RWPE1 (cell line): ENCODE measurements around the gene MAP1B.

Experiments used
- CTCF ChIA-PET: fragments of 350-600 bp; sonication (Branson Sonifier 250); formaldehyde crosslinking; extraction: SDS; loops from one replicate; lab custom pipeline; 2021; lab: Yijun Ruan, JAX
- POLR2A ChIA-PET: fragments of 400-600 bp; formaldehyde crosslinking; extraction: SDS; loops from one replicate; lab custom pipeline; 2020; ENCODE audit warnings: antibody characterized with exemption; ENCODE audit not compliant: low non-redundant PET; lab: Yijun Ruan, JAX
- DNase-seq: peaks from one replicate; pipeline ENCODE4 v3.0.0; 2012; ENCODE audit warnings: low spot score
- H3K27ac ChIP-seq: fragments of 450-650 bp; 2 replicates; pipeline ENCODE4 v1.5.1; 2017
- CTCF ChIP-seq: fragments of 450-650 bp; conservative IDR thresholded peaks from 2 replicates; pipeline ENCODE4 v1.5.1; 2017; ENCODE audit warnings: low read depth, mild to moderate bottlenecking

MAP1B gene

GRCh38 chr5:72115296-72115695 is 8.0 kb downstream of the MAP1B start:
- no peak for TF ChIP-seq CTCF
- ChIA-PET POLR2A (no interaction called here), CTCF (interaction anchor here (0.5 kb wide), 2 partner anchors 66 to 111 kb away, joined by 3 to 4 read pairs; no protein-coding TSS in a partner anchor)
- no peak overlapping the region for H3K27ac ChIP-seq
- DNase-seq, result no peak

GRCh38 chr5:72117307-72117706 is 10.0 kb downstream of the MAP1B start:
- ChIA-PET POLR2A (no interaction called here), CTCF (interaction anchor here (0.7 kb wide), 1 partner anchor 1210 kb away, joined by 3 read pairs; no protein-coding TSS in a partner anchor)
- DNase-seq, result no peak
- H3K27ac ChIP-seq, result no peak overlapping the region
- TF ChIP-seq CTCF, result no peak

- DNase-seq, result no peak
- ChIA-PET CTCF (no interaction called here), POLR2A (no interaction called here)
- no peak for TF ChIP-seq CTCF
- no peak overlapping the region for H3K27ac ChIP-seq
Observed at GRCh38 chr5:72121052-72121779, 13.9 kb downstream of the MAP1B start.

GRCh38 chr5:72121780-72122445 is 14.6 kb downstream of the MAP1B start:
- CTCF ChIA-PET, result interaction anchor here (0.6 kb wide), 1 partner anchor 347 kb away, joined by 3 read pairs; no protein-coding TSS in a partner anchor
- POLR2A ChIA-PET, result no interaction called here
- DNase-seq, result no peak
- no peak for TF ChIP-seq CTCF
- H3K27ac ChIP-seq, result no peak overlapping the region

GRCh38 chr5:72122602-72123001 is 15.3 kb downstream of the MAP1B start:
- no peak for DNase-seq
- CTCF ChIA-PET, result interaction anchor here (0.6 to 0.7 kb wide), 3 partner anchors 197 to 395 kb away, joined by 3 to 4 read pairs (median 3); no protein-coding TSS in a partner anchor
- no peak overlapping the region for H3K27ac ChIP-seq
- POLR2A ChIA-PET, result no interaction called here
- TF ChIP-seq CTCF, result no peak

GRCh38 chr5:72123764-72124376 is 16.6 kb downstream of the MAP1B start:
- no peak overlapping the region for H3K27ac ChIP-seq
- TF ChIP-seq CTCF, result no peak
- ChIA-PET CTCF (no interaction called here), POLR2A (no interaction called here)
- no peak for DNase-seq
